Astrocyte (in vitro differentiated cells and primary cell): ENCODE data around the gene GLB1L2. TPM values are rescaled to one million over a fixed set of nuclear protein-coding genes. Genes with fewer than 3 reads are reported as not detected.

Experiments
- DNase-seq: peaks from one replicate; pipeline ENCODE4 v3.0.0-alpha.2; 2010; ENCODE audit warnings: low read depth
- FAIRE-seq: peaks from 2 replicates; lab custom pipeline; 2011; peaks lifted over from hg19 to GRCh38; lab: Jason Lieb, UNC
- H2AFZ ChIP-seq: 2 replicates; pipeline ENCODE4 v1.6.0; 2012; ENCODE audit warnings: low read depth, low read length, inconsistent platforms
- H3K27ac ChIP-seq: 2 replicates; pipeline ENCODE4 v1.5.1; 2011; ENCODE audit warnings: low read depth, low read length, inconsistent platforms
- H3K27me3 ChIP-seq: 2 replicates; pipeline ENCODE4 v1.6.0; 2011; ENCODE audit warnings: low read length, inconsistent platforms; ENCODE audit not compliant: insufficient read depth
- H3K36me3 ChIP-seq: 2 replicates; pipeline ENCODE4 v1.5.1; 2011; ENCODE audit warnings: low read length, inconsistent platforms; ENCODE audit not compliant: insufficient read depth
- H3K4me1 ChIP-seq: 2 replicates; pipeline ENCODE4 v1.5.1; 2011; ENCODE audit warnings: low read length, inconsistent platforms; ENCODE audit not compliant: insufficient read depth
- H3K4me2 ChIP-seq: 2 replicates; pipeline ENCODE4 v1.6.0; 2012; ENCODE audit warnings: low read length, inconsistent platforms
- H3K4me3 ChIP-seq: 2 replicates; pipeline ENCODE4 v1.5.1; 2011; ENCODE audit warnings: low read depth, mild to moderate bottlenecking, low read length, inconsistent platforms; ENCODE audit not compliant: insufficient read depth
- H3K79me2 ChIP-seq: 2 replicates; pipeline ENCODE4 v1.6.0; 2012; ENCODE audit warnings: mild to moderate bottlenecking, low read length, inconsistent platforms; ENCODE audit not compliant: insufficient read depth
- H3K9ac ChIP-seq: 2 replicates; pipeline ENCODE4 v1.6.0; 2012; ENCODE audit warnings: mild to moderate bottlenecking, low read length, inconsistent platforms
- H3K9me3 ChIP-seq: 2 replicates; pipeline ENCODE4 v1.5.1; 2012; ENCODE audit warnings: low read depth, mild to moderate bottlenecking, low read length, inconsistent platforms; ENCODE audit not compliant: insufficient read depth
- H4K20me1 ChIP-seq: 2 replicates; pipeline ENCODE4 v1.6.0; 2012; ENCODE audit warnings: low read length, inconsistent platforms; ENCODE audit not compliant: insufficient read depth
- H3K27ac Mint-ChIP-seq: one replicate; pipeline ENCODE4 v1.8.0; 2021; ENCODE audit warnings: mild to moderate bottlenecking, mixed read lengths; ENCODE audit not compliant: unreplicated experiment
- H3K27me3 Mint-ChIP-seq: one replicate; pipeline ENCODE4 v1.8.0; 2021; ENCODE audit warnings: low read depth, mixed read lengths; ENCODE audit not compliant: unreplicated experiment
- H3K36me3 Mint-ChIP-seq: one replicate; pipeline ENCODE4 v1.8.0; 2021; ENCODE audit warnings: low read depth, mixed read lengths; ENCODE audit not compliant: unreplicated experiment
- H3K4me1 Mint-ChIP-seq: one replicate; pipeline ENCODE4 v1.8.0; 2021; ENCODE audit warnings: low read depth, mixed read lengths; ENCODE audit not compliant: unreplicated experiment
- H3K4me3 Mint-ChIP-seq: one replicate; pipeline ENCODE4 v1.8.0; 2021; ENCODE audit warnings: mild to moderate bottlenecking, moderate library complexity, mixed read lengths; ENCODE audit not compliant: unreplicated experiment
- H3K9me3 Mint-ChIP-seq: one replicate; pipeline ENCODE4 v1.8.0; 2021; ENCODE audit warnings: mild to moderate bottlenecking, mixed read lengths; ENCODE audit not compliant: unreplicated experiment
- EZH2 ChIP-seq: IDR thresholded peaks from 2 replicates; pipeline ENCODE4 v1.6.1; 2012; ENCODE audit warnings: mild to moderate bottlenecking, low read length, inconsistent platforms; ENCODE audit not compliant: insufficient read depth
- total RNA-seq: library from RNA; stranded (reverse); gene quantifications from 2 replicates; pipeline ENCODE4 v1.2.1, GENCODE V29; 2021
- TF ChIP-seq, protein P1 (sequence below): IDR thresholded peaks from 2 replicates; pipeline ENCODE4 v1.5.1; 2011; ENCODE audit warnings: low read depth, mild to moderate bottlenecking, inconsistent platforms, low read length, moderate library complexity; ENCODE audit not compliant: insufficient read depth

Gene GLB1L2
- total RNA-seq, 1 donor from 2014 or later = 2.8 TPM

DNA sequence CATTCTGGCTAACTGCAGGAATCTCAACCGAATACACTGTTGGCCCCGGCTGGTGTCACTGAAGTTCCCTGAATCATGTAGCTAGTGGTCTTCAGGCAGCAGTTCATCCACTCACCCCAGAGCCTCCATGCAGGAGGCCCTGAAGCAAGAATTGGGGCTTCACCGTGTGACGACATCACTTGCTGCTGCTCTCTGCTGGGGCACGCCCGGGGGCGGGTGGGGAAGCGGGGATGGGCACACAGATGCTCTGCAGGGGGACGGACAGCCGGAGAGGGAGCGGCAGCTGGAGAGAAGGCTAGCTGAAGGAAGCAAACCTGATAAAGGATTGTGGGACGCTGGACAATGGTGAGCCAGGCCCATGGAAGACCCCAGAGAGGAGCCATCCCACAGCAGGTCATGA, 63.2 kb downstream of the GLB1L2 start:
- H3K9me3 ChIP-seq = no peaks in the 10 kb centered on the region
- H2AFZ ChIP-seq = no peak overlapping the region
- H3K4me1 Mint-ChIP-seq = no peaks in the 10 kb centered on the region
- H3K9me3 Mint-ChIP-seq = no peaks in the 10 kb centered on the region
- no peak overlapping the region for H3K4me3 Mint-ChIP-seq
- no peaks in the 10 kb centered on the region for H3K36me3 ChIP-seq
- H4K20me1 ChIP-seq = no peaks in the 10 kb centered on the region
- H3K4me2 ChIP-seq = no peak overlapping the region
- H3K79me2 ChIP-seq = no peaks in the 10 kb centered on the region
- H3K9ac ChIP-seq = no peak overlapping the region
- FAIRE-seq (no peak), DNase-seq (no peak)
- peaks cover 2% of the 10 kb centered on the region for H3K36me3 Mint-ChIP-seq
- no peaks in the 10 kb centered on the region for H3K4me1 ChIP-seq
- H3K27ac Mint-ChIP-seq = no peak overlapping the region
- TF ChIP-seq, protein P1, sequence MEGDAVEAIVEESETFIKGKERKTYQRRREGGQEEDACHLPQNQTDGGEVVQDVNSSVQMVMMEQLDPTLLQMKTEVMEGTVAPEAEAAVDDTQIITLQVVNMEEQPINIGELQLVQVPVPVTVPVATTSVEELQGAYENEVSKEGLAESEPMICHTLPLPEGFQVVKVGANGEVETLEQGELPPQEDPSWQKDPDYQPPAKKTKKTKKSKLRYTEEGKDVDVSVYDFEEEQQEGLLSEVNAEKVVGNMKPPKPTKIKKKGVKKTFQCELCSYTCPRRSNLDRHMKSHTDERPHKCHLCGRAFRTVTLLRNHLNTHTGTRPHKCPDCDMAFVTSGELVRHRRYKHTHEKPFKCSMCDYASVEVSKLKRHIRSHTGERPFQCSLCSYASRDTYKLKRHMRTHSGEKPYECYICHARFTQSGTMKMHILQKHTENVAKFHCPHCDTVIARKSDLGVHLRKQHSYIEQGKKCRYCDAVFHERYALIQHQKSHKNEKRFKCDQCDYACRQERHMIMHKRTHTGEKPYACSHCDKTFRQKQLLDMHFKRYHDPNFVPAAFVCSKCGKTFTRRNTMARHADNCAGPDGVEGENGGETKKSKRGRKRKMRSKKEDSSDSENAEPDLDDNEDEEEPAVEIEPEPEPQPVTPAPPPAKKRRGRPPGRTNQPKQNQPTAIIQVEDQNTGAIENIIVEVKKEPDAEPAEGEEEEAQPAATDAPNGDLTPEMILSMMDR = no peak
- TF ChIP-seq EZH2 = no peak
- H3K27me3 Mint-ChIP-seq = peaks cover 42% of the 10 kb centered on the region
- H3K27ac ChIP-seq = no peak overlapping the region
- H3K27me3 ChIP-seq = no peaks in the 10 kb centered on the region
- no peak overlapping the region for H3K4me3 ChIP-seq

DNA sequence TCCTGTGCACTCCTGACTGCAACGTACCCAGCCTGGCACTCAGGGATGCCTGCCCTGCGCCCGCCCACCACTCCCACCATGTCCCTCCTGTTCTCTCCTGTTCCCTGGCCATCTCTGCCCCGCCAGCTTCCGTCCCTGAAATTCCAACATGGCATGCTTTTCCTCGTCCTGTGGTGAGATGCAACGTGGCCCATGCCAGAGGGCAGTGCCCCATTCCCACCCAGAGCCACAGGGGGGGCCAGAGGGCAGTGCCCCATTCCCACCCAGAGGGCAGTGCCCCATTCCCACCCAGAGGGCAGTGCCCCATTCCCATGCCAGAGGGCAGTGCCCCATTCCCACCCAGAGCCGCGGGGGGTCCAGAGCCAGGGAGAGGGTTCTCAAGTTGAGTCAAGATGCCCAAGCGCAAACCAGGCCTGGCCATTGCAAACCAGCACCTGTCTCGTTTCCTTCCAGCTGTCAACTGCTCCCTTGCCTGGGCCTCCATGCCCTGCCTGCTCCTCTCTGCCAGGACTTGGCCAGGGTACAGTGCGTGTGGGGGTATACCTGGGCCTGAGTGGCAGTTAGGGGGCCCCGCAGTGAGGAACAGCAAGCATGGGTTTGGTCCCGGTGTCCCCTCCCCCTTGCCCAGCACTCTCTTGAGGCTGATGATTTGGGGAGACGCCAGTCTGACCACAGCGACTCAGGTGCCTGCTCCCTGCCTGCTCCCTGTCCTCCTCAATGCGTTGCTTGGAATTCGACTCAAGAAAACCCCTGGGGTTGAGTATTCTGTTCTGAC, 65.7 kb downstream of the GLB1L2 start:
- no peak for FAIRE-seq
- no peaks in the 10 kb centered on the region for H3K36me3 ChIP-seq
- H3K27ac Mint-ChIP-seq = no peak overlapping the region
- H3K9ac ChIP-seq = no peak overlapping the region
- no peaks in the 10 kb centered on the region for H3K4me1 ChIP-seq
- no peaks in the 10 kb centered on the region for H3K79me2 ChIP-seq
- H4K20me1 ChIP-seq = no peaks in the 10 kb centered on the region
- no peaks in the 10 kb centered on the region for H3K27me3 ChIP-seq
- no peak overlapping the region for H3K4me2 ChIP-seq
- H3K4me3 ChIP-seq = no peak overlapping the region
- no peaks in the 10 kb centered on the region for H3K36me3 Mint-ChIP-seq
- no peak overlapping the region for H2AFZ ChIP-seq
- peaks cover 6% of the 10 kb centered on the region for H3K4me1 Mint-ChIP-seq
- no peaks in the 10 kb centered on the region for H3K9me3 ChIP-seq
- H3K27ac ChIP-seq = no peak overlapping the region
- no peak for DNase-seq
- no peak overlapping the region for H3K4me3 Mint-ChIP-seq
- H3K9me3 Mint-ChIP-seq = peaks cover 4% of the 10 kb centered on the region
- peaks cover 37% of the 10 kb centered on the region for H3K27me3 Mint-ChIP-seq
- no peak for TF ChIP-seq EZH2
- TF ChIP-seq, protein P1 = no peak

DNA sequence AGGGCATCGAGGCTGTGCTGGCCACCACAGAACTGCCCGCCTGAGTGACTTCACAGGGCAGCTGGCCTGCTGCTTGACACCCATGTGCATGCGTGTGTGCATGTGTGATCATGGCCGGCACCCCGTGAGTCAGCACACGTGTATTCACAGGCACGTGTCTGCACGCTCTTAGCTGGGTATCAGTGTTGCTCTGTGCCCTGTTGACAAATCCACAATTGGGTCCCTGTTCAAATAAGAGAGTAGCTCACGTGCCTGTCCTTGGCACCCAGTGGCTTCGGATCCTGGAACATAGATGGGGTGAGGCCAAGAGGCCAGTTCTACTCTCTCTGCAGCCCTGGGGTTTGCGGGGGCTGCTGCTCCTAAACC, 66.3 kb downstream of the GLB1L2 start:
- Mint-ChIP-seq H3K27ac (no peak overlapping the region), H3K27me3 (peaks cover 31% of the 10 kb centered on the region), H3K36me3 (no peaks in the 10 kb centered on the region), H3K4me1 (peaks cover 6% of the 10 kb centered on the region), H3K4me3 (no peak overlapping the region), H3K9me3 (peaks cover 4% of the 10 kb centered on the region)
- Histone ChIP-seq H4K20me1 (no peaks in the 10 kb centered on the region), H3K36me3 (no peaks in the 10 kb centered on the region), H3K27me3 (no peaks in the 10 kb centered on the region), H3K27ac (no peak overlapping the region), H2AFZ (no peak overlapping the region), H3K4me2 (no peak overlapping the region), H3K79me2 (no peaks in the 10 kb centered on the region), H3K4me1 (no peaks in the 10 kb centered on the region), H3K4me3 (no peak overlapping the region), H3K9me3 (no peaks in the 10 kb centered on the region), H3K9ac (no peak overlapping the region)
- no peak for DNase-seq
- FAIRE-seq = no peak
- TF ChIP-seq EZH2 = no peak
- TF ChIP-seq, protein P1 = no peak
